ENCODE results near the gene NCKAP5.
A peak's percentile ranks its signal among the peaks of the same experiment; 100 is the strongest.

NCKAP5 gene

DNA sequence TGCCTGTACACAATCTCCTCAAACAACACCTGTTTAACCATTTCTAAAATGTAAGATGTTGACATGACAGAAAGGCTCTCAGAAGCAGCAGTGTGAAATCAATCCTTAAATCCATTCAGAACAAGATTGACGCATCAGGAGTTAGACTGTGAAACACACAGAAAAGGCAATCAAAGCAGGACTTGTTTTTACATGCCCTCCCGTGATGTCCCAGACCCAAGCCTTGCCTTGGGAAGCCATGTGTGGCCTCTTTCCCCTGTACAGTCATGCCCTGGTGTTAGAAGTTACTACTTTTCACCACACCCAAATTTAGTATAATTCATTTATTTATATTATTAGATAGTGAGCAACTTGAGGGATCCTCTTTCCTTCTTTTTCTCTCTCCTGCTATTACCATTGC lies 115.7 kb downstream of the NCKAP5 start:
- no peak for DNase-seq

DNA sequence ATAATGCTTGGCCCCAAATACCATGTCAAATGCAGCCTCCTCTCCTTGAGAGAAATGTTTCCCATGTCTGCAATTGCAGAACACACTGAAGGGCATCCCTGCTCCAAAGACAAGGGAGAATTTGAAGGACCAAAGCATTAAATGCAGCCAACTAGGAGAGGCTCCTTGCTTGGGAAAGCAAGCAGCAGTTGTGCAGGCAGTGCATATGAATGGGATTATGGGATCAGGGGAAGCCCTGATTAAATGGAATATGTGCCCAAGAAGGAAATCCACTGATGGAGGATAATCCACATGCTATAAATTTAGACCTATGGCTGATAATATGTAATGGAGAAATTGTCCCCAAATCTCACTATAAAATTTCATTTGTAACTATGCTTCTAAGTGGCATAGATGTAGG lies 116.1 kb downstream of the NCKAP5 start:
- no peak for DNase-seq

DNA sequence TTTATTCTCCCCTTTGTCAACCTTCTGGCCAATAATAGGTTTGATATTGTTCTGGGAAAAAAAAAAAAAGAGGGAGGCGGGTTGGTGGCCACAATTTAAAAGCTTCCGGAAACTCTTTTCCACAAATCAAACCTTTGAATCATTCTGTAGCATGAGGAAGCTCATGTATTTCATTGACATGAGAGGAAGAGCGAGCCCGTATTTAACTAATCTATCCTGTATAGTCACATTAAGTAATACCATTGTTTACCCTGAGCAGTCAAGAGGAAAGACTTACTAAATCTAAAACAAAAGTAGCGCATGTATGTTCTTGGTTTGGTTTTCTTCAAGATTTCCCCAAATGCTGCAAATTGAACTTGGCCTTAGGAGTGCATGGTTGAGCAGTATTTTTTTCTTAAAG lies 120.1 kb downstream of the NCKAP5 start:
- no peak for DNase-seq

DNA sequence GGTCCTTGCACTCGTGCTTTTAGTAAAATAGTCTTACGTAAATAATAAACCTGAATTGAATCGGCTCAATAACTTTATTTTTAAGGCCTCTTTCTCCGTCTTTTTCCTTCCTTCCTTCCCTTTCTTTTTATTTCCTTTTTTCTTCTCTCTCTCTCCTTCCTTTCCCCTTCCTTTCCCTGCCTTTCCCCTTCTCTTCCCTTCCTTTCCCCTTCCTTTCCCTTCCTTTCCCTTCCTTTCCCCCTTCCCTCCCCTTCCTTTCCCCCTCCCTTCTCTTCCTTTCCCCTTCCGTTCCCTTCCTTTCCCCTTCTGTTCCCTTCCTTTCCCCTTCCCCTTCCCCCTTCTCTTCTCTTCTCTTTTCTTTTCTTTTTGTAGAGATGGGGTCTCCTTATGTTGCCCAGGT lies 121.0 kb downstream of the NCKAP5 start:
- DNase-seq, result no peak

DNA sequence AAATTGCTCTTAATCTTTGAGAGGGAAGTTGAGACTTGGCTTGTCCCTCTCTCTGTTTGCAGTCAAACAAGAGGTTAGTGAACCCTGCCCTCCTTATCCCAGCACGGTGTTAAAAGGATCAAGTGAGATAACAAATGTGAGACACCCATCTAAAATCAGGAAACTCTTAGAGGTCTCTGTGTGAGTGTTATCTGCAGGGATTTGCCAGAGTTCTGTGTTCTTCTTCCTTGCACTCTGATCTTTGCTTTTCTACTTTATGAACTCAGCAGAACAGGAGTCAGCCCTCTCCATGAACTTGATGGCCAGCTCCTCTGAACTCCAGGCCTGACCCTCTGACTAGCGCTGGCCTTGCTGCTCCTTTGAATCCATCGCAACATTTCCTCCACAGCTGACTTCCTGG lies 123.8 kb downstream of the NCKAP5 start:
- DNase-seq, result no peak

DNA sequence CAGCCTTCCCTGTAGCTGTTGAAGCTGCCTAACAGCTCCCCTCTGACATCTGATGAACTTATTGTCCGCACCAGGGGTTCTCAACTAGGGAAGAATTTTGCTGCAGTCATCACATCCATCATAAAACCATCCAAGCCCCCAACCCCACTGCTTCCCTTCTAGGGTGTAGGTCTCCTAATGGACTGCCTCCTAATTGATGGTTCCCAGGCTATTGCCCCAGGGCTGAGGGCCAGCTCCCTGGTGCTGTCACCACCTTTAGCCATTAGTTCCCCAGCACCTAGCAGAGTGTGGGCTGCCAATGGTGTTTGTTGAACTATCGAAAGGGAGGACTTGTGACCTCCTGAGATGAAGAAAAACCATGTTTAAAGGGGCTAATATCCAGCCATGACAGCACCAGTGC lies 125.9 kb downstream of the NCKAP5 start:
- DNase-seq, result no peak

DNA sequence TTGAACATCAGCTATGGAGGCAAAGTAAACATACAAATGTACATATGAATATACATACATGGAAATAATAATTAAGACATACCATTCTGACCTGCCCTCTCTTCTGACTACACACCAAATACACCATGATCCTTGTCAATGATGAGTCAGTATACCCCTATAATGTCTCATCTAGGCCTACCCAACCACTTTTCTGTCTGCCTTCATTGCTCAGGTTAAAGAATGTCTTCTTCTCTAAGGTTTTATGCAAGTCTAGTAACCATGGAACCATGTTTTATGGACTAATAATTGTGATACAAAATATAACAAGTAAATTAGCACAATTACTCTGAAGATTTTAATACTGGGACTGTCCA lies 128.7 kb downstream of the NCKAP5 start:
- no peak for DNase-seq

DNA sequence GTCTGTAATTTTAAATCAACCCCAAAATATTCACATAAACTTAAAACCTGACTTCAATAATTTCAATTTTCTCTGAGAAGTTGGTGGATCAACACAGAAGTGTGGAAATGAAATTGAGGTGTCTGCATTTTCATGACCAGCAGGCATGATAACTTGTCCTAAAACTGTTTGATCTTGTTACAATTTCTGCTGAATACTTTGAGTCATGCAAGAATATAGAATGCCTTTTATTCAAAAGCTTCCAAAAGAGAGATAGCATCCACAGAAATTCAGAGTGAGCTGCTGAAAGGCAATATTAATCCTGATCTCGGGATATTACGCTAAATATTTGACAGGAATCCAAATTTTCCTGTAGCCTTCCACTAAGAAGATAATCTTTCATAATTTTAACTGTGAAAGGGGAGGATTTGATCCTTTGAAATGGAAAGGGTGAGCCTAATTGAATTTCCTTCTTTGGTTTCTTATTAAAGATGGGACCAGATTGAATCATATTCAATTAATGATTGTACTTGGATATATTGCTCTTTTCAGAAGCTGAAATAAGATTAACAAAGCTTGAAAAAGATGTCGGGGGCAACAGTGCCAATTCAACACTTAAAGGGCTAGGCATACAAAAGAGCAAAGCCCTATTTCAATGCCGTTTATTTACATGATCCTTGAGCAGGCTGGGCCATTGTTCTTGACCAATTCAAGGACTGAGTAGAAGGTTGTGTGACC lies 129.3 kb downstream of the NCKAP5 start:
- DNase-seq, result no peak

DNA sequence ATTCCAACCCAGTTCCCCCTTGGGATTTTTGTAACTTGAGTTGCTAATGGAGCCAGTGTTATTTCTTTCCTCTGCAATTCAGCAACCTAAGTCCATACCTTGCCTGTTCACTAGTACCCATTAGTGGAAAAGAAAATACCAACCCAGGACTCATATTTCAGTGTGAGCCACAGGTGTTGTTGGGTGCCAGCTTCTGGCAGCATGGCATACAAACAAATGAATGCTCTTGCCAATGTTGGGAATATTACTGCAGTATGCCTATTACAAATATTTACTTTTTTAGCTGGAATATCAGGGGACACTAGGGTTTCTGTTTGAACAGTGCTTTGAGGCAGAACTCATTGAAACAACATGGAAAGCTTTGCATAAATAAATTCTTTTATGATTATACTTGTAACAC lies 130.2 kb downstream of the NCKAP5 start:
- peak; percentile 2 to 59 for DNase-seq

DNA sequence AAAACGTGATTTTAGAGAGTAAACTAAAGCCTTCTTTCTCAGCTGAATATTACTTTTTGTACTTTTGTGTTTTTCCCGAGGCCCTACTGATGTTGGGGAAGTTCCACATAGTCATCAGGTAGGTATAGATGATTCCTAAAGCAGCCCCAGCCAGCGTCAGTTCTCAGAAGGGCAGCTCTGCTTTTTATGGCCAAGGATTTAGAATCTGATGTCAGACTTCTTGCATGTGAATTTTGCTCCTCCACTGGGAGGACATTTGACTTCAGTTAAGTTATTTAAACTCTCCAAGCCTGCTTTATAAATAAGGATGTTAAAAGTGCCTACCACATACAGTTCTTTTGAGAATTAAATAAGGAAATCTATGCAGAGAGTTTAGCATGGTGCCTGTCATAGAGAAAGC lies 130.8 kb downstream of the NCKAP5 start:
- DNase-seq, result no peak

DNA sequence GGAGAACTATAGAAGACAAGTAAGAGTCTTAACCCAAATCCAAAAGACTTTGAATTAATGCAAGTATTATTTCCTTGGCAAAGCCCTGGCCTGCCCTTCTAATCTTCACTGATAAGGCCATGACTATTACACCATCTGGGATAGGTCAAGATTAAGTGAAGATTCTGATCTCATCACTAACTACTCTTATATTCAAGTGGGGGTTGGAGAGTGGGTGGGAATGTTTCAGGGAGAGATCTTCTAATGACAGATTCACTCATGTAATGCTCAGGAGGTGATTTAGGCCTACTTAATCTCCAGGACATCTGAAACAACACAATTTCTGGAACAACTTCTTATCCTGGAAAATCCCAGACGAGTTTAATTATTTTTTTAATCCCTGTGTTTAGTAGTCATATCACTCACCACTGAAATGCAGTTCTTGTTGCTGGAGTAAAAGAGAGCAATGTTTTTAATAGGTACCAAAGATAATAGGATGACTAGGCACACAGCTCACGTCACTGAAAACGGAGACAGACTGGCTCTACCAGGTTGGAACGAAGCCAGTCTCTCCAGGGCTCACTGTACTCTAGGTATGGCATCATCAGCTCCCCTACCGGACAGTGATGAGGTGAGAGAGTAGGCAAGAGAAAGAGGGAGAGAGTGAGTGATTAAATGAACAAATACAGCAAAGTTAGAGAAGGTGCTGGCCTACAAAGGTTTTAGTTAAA lies 133.1 kb downstream of the NCKAP5 start:
- DNase-seq, result peak; percentile 2 to 70

DNA sequence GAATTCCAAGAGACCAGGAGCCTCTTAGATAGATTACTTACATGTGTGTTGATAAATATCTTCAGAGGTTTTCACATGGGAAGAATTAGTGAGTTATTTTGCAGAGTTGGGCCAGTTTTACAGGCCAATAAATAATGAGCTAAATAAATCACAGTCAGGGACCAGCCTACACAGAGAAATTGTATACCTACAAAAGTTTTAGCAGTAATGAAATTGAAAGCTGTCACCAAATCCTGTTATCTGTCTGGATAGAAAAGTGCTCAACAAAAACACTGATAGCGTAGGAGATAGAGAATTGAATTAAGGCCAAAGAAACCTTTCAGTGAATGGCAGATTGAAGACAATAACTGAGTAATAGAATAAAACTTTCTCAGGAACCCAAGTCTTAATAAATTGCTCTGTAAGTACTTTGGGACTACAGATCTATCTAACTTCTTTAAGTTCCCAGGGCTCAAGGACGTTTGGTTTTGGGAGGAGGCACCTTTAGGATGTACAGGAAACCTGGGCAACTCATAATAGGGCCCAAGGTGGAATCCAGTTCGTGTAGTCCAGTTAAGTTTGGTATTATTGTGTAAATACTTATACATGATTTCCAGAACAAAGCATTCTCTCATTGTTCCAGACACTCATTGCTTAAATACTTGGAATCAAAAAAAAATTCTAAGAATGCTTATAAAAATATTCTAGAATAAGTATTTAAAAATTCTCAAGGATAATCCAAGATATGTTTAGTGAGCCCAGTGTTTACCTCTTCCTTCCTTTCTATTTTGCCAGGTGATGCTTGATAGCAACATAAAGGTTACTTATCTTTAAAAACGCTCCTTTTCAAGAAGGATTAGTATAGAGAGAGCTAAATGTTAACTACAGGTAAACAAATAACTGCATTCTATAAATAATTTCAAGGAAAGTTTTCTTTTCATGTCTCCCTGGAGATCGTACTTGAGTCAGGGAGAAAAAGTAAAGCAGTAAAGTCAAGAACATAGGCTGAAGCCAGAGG lies 134.5 kb downstream of the NCKAP5 start:
- no peak for DNase-seq

DNA sequence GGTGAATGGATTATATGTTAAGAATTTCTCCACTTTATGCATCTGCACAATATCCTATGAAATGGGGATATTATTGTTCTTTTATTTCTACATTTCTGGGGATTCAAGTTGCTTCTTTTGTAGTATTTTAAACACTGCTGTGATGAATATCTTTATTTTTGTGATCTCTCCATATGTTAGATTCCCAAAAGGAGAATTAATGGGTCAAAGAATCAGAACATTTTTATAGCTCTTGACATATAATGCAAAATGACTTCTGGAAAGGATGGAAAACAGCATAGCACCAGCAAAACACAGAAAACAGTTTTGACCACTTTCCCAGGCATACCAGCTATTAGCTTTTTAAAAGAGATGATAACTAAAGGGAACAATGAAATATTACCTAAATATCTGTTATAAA lies 135.5 kb downstream of the NCKAP5 start:
- no peak for DNase-seq

DNA sequence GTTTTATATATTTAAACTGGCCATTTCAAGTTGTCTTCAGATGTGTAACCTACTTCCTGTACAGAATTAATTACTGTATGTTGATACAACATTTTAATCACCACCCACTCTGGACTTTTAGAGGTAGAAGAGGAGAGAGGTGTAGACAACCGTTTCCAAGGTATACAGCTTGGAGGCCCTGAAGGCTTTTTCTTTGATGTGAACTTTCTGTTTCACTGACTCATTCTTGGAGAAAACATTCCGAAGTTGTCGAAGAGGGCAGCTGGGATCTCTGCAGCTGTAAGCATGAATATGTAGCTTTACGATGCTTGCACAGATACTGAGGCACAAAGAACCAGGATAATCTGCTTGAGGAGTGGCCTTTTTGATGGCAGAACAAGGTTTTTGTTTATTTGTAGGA lies 137.0 kb downstream of the NCKAP5 start:
- no peak for DNase-seq

DNA sequence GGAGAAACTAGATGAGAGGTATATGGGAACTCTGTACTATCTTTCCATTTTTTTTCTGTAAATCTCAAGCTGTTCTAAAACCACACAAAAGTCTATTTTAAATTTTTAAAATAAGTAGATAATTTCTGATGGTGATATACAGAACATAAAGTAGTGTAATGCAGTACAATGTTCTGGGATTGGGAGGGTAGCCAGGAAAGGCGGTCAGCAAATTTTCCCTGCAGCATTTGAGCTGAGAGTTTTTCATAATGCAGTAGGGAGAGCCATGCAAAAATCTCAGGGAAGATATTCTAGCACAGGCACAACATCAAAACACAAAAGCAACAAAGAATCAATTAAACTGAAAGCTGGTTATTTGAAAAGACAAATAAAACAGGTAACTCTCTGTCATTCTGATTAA lies 141.5 kb downstream of the NCKAP5 start:
- no peak for DNase-seq

DNA sequence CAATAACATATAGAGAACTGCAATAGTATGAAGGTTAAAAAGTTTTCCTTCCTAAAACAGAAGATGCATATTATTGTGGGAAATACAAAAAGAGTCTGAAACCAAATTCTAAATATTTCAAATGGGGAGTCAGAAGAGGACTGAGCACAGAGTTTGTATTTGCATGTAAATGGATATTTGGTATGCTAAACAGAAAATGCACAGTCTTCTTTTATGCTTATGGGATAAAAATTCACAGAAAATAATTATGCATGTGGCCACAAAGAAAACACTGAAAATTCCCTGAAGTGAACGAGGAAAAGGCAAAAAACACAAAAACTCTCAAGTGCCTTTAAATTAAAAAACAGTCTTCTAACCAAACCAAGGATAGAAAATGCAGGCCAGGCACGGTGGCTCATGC lies 142.7 kb downstream of the NCKAP5 start:
- DNase-seq, result no peak

DNA sequence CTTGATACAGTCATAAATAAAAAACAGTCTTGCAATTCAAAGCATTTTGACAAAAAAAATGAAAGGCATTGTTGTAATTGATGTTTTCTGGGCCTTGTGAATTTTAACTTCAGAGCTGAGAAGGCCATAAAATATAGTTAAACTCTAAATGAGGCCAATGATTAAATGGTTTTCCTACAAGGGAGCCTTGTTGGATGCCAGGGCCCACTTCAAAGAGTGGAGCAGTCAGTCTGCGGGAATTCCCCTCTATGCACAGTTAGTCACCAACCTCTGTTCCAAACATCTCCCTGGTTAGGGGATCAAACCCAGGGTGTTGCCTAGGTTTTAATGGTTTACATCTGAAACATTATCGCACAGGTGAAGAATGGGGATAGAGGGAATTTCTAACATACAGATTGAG lies 143.4 kb downstream of the NCKAP5 start:
- DNase-seq, result no peak

DNA sequence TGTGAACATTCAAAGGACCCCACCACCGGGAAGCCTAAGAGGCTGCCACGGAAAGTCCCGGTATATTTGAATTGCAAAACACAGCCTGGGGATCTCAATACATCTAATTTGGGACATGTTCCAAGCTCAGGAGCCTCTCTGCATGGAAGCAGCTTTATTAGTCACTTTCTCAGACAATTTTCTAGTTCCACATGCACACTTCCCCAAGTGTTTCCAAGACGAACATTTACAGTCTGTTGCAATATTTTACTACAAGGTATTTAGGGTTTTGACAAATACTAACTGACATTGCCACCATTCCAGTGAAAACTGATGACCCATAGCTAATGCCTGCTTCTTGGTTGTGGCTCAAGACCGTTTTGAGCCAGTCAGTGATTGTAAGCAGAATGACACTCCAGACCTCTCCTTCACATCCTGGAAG lies 145.3 kb downstream of the NCKAP5 start:
- DNase-seq, result no peak

DNA sequence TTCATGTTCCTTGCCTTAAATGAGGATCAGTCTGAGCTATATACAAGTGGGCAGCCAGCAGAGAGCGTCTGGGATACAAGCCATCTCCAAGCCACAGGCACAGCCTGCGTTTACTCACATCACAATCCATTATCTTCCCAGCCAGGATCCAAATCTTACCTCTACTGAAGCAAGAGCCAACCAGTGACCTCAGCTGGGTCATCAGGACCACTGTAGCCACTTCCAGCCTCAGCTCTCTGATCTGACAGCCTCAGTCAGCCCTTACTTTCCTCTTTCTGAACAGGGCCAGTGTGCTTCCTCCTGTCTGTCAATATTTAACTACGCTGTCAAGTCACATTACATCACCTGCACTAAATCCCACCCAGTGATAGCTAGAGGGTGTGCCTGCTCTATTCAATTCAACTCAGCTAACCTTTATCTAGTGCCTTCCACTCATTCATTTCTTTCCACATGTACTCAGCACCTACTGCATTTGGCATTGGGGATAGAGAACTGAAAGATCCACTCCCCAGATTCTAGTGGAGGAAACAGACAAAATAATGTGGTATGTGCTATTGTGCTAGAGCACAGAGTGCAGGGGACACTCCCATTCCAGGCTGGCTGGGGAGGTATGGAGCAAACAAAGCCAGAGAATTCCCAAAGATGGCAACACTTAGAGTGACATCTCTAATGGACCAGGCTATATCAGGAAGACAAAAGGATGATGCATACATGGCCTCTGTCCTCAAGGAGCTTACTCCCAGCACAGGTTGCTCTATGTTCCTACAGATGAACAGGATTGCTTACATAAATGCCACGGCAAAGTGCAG lies 146.5 kb downstream of the NCKAP5 start:
- DNase-seq, result peak in 1 of 2 experiments; percentile 17

DNA sequence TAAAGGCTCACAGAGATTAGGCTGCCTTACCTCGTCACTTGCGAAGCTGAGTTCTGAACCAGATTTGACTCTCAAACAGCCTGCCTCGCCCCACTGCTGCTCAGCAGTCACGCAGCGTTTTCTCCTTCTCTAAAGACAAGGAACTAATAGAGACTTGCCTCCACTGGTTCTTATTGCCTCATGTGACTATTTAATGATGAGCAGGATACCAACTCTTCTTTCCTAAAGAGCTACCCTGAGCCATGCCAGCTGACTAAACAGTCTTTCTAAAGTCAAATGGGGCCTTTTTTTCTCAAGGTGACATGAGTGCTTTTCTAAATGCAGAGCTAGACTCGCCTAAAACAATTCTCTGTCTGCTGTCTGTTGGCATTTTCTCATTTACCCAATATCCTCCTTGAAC lies 147.5 kb downstream of the NCKAP5 start:
- DNase-seq, result no peak

DNA sequence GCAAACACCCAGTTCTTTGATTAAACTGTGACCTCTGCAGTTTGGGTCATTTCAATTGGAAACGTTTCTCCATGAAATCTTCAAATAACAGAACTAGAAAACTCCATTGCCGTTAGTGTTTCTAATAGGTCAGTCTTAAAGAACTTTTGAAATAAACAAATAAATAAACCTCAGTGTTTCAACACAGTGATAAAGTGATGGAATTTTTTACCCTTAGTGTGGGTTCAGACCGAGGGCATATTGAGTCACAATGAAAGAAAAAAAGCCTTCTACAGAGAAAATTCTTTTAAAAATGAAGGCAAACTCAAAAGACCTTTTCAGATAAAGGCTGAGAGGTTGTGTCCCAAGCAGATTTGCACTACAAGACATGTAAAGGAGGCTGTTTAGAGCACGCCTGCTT lies 149.6 kb downstream of the NCKAP5 start:
- no peak for DNase-seq

DNA sequence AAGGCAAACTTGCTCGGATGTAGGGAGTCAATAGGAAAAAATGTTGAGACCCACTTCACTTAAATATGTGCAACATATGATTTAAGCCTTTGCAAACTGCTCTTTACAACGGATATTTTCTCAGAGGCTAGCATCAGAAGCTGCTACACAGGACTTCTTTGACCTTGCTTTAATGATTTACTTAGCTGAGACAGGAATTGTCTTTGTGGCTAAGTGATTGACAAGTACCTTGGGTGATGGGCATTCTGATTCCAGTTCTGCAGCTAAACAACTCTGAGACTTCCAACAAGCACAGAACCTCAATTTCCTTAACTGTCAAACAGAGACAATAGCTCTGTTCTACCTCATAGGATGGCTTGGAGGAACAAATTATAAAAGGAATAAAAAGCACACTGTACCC lies 150.2 kb downstream of the NCKAP5 start:
- DNase-seq, result no peak

DNA sequence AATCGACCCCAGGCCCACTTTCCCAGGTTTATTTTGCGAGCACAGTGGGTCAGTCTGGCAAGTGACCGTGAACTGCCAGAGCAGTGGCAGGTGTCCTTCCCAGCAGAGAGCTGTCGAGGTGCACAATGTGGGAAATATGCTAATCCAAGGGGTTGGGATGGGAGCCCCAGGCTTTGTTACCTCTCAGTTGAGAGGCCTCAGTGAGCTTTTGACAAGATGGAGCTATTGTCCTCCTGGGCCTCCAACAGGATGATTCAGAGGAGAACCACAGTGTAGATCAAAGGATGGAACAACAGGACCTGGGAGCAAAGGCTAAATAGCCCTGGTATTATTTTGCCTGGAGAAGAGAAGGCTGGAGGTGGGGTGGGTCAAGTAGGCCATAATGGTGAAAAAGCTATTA lies 150.8 kb downstream of the NCKAP5 start:
- no peak for DNase-seq
